NCI-H2081 treated with DMSO at 0.1 percent for 48 hours (cell line): ENCODE results near the gene RNF41.

Source experiments
- DNase-seq: peaks from one replicate; lab custom pipeline; 2025; lab: John Stamatoyannopoulos, UW

RNF41 gene

DNA sequence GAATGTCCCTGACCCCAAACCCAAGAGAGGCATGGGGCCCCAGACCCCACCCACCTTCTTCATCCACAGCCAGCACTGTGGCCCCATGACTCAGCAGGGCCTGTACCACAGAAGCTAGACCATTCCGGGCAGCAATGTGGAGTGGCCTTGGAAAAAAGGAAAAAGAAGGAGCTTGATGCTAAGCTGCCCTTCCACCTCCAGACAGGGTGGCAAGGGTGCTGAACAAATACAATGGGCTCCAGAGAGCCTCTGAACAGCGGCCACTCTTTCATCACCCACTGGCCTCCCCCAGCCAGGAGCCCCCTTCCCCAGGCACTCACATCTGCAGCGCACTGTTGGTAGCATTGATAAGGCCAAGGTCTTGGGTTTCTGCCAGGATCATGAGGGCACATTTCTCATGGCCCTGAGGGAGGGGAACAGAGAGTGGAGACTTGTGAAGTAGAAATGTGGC, 22.0 kb upstream of the RNF41 start:
- no peak for DNase-seq

DNA sequence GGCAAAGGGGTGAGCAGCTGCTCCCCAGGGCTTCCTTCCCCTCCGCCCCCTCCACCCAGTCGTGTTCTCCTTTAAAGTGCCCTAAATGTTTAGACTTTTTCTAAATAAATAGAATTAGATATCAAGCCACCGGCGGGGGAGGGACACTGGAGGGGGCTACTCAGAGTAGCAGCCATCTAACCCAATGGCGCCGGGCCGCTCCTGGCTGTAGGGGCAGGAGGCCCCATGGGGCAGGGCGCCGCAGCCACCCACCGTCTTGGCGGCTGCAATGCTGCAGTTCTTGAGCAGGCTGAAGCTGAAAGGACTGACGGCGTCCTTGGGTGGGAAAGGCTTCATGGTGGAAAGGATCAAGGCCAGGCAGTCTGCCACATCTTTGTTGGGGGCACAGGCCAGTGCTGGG, 21.3 kb upstream of the RNF41 start:
- DNase-seq: no peak

DNA sequence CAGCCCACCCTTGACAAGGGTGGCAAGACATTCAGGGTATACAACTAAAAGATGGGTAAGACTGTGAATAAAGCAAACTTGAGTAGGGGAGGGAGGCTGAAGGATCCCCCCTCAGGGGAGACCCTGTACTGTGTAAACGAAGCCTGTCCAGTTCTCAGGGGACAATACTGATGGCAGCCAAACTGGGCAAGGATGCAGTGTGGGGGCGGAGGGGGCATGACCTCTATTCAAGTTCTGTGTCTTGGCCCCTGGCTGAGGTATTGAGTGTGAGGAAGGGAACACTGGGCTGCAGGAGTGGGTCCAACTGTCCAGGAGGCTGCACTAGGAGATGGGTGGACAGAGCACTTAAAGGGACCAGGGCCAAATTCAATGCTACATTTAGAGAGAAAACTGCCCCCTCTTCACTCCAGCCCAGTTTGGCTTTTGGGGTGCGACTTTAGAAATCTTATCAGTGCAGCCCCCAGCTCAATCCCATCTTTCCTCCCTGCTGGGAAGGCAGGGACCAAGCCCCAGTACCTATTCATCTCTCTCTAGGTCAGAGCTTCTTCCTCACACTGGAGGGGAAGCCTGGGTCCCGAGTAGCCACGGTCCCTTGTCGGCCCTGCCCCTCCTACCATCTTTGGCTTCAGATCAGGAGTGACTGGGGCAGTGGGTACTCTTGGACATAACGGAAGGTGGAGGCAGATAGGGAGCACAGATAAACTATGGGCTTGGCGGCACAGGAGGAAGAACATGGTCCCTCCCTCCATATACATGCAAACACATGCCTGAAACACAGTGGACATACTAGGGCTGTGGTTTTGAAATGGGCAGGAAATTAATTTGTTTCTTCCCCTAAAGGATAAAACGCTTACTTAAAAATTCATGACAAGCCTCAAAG, 19.9 kb upstream of the RNF41 start:
- DNase-seq: no peak

DNA sequence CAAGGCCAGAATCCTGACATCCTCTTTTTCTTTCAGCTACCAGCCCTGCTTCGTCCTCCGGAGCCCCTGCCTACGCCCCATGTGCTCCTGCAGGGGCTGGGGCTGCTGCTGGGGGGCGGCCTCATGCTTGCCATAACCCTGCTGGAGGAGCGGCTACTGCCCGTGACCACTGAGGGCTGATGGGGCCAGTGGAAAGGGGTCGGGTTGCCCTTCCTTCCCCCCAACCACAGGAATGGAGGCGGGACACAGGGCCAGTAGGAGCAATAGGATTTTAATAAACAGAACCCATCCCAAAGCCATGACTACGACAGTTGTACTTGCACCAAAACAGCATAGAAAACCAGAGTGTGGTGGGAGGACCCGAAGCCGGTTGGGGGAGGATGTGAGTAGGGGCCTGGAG, 15.8 kb upstream of the RNF41 start:
- no peak for DNase-seq

DNA sequence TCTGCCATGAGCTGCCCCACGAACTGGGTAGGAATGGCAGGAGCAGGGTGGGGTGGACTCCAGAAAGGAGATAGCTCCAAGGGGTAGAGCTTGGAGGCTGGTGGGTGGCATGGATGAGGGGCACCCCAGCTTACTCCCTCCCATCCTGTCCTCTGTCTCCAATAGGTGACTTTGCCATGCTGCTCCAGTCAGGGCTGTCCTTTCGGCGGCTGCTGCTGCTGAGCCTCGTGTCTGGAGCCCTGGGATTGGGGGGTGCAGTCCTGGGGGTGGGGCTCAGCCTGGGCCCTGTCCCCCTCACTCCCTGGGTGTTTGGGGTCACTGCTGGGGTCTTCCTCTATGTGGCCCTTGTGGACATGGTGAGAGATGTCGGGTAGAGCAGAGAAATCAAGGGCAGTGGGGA, 15.3 kb upstream of the RNF41 start:
- no peak for DNase-seq

DNA sequence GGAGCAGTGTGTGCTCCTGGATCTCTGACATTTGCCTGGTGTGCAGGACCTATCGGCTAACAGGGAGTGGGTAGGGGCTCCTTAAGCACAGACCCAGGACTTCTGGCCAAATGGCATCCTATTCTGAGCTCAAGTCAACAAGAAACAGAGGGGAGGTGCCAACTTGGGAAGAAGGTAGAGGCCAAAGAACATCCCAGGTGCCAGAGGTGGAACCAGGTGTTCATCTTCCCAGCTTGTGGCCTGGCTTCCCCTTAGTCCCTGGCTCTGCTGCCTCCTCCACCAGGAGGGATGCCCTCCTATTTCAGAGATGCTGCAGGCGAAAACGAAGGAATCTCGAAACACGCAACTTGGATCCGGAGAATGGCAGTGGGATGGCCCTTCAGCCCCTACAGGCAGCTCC, 14.4 kb upstream of the RNF41 start:
- DNase-seq: no peak

DNA sequence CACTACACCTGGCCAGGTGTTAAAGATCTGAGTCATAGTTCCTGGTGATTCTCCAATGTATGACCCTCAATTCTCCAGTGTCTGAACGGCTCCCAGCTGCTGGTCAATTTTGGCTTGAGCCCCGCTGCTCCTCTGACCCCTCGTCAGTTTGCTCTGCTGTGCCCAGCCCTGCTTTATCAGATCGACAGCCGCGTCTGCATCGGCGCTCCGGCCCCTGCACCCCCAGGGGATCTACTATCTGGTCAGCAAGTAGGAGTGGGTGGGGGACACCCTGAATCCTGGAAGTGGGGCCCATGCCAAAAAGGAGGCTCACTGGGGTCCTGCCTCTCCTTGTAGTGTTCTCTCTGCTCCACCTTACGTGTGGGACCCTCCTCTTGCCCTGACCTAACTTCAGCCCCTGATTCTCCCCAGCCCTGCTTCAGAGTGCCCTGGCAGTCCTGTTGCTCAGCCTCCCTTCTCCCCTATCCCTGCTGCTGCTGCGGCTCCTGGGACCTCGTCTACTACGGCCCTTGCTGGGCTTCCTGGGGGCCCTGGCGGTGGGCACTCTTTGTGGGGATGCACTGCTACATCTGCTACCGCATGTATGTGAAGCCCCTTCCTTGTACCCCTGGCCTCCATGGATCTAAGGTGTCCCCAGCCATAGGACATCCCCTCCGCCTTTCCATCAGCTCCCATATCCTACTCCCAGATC, 13.2 kb upstream of the RNF41 start:
- DNase-seq: no peak

DNA sequence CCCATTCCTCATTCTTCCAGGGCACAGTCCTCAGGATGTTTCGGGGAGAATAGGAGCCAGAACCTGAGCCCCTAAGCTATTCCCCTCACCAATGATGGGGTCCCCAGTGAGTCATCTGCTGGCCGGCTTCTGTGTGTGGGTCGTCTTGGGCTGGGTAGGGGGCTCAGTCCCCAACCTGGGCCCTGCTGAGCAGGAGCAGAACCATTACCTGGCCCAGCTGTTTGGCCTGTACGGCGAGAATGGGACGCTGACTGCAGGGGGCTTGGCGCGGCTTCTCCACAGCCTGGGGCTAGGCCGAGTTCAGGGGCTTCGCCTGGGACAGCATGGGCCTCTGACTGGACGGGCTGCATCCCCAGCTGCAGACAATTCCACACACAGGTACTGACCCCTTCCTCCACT, 9.5 kb upstream of the RNF41 start:
- DNase-seq: no peak

DNA sequence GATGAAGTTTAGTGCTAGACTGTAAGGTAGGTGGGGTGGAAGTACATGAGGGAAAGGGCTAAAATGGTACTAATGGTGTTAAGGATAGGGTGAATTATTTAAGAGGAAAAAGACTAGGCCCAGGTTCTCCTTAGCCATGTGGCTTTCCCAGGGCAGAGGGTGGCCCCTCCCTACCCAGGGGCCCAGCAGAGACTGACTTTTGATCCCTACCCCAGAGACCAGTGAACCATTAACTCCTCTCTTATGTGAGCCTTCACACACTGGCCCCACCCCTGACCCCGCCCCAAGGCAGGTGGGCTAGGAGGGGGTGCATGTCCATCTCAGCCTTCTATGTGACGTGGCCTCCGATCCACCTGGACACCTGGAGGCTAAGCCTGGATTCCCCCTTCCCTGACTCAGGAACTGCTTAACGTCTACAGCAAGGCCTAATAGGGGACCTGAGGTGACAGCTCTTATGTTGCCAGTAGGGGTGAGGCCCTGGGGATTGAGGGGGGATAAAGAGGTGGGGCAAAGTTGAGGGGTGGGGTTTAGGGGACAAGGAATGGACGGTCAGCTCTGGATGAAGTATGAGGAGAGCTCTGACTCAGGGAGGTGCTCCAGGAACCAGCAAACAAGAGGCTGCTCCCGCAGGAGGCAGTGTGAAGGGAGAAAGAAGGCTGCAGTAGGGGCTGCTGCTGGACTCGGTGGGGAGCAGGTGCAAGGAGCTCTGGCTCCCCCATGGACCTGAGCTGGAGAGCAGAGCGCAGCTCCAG, 8.9 kb upstream of the RNF41 start:
- DNase-seq: no peak

DNA sequence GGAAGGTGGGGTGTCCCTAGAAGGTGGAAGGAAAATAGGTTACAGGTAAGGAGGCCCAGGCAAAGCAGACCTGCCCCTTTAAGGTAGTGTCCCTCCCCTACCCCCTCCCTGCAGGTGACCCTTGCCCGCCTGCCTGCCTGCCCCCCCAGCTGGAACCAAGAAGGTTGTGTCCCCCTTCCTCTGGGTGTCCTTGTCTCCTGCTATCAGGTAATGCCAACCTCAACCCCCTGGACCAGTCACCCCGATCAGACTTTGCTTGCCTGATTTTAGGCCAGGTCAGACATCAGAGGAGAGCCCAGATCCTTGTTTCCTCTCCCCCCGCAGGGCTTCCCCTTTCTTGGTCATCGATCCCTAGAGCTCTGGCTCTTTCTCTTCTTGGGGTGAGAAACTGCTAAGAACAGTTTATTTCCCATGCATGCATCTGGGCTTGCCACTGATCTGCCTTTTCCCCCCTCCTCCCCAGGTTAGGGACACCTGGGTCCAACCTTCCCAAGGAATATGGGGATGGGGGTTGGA, 8.3 kb upstream of the RNF41 start, which contains the start of gene SLC39A5:
TSS of gene SLC39A5 (plus strand) at position 136 of the 516 bp plus-strand sequence. CDS start 1,224 bp downstream, outside the sequence.
- no peak for DNase-seq

DNA sequence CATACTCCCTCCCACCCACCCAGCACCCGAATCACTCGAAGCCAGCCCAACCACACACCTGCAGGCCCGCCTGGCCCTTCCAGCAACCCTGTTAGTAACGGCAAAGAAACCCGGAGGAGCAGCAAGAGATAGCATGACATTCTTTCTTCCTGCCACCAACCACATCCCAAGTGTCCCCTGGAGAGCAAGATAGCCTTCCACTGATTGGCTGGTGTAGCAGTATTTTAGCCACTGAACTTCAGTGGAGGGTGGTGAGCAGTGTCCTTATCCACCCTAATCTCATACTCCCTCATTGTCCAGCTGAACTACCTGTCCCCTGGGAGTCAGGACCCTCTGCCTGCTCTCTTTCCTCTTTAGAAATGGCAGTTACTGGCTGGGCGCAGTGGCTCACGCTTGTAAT, 7.4 kb upstream of the RNF41 start:
- no peak for DNase-seq

DNA sequence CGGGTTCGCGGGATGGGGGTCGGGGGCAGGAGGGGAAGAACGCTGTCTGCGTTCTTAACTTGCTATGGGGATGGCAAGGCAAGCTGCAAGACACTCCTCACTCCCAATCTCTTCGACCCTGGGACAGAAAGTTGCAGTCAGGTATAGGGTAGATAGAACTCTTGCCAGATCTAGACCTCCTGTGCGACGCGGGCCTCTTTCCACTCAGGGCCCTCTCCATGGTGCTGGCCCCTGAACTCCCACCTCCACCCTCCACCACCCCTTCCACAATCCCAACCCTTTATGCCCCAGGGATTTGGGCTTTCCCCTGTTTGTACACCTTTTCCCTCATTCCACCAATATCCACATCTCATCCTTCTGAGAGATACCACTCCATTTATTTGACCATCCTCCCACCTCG, 3.2 kb upstream of the RNF41 start:
- no peak for DNase-seq

DNA sequence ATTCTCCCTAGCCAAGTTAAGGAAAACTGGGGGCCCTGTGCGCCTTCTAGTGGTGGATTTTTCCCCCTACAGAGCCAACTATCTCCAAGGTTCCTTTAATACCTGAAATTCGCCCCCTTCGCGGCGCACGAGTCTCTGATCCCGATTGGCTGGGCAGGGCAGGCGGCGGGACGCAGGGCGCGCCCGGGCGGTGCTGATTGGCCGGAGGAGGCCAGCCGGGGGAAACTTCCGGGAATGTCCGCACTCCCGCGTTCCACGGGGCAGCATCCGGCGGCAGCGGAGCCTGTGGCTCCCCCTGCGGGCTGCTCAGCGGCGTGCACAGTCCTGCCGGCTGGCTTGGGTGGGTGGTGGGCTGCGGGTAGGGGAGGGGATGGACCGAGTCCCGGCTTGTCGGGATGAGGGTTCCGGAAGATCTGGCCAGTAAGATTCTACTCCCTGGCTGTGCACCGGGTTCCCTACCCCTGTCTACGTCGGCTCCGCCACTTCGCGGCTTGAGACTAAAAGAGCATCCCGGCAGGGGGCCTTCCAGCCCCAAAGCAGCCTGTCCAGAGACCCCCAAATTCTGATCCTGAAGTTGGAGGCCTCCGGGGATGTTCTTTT, 2.5 kb upstream of the RNF41 start, which contains the start of gene NABP2:
TSS of gene NABP2 (plus strand) at position 241 of the 600 bp plus-strand sequence. CDS start 515 bp downstream, outside the sequence.
- peak; percentile 96 for DNase-seq

DNA sequence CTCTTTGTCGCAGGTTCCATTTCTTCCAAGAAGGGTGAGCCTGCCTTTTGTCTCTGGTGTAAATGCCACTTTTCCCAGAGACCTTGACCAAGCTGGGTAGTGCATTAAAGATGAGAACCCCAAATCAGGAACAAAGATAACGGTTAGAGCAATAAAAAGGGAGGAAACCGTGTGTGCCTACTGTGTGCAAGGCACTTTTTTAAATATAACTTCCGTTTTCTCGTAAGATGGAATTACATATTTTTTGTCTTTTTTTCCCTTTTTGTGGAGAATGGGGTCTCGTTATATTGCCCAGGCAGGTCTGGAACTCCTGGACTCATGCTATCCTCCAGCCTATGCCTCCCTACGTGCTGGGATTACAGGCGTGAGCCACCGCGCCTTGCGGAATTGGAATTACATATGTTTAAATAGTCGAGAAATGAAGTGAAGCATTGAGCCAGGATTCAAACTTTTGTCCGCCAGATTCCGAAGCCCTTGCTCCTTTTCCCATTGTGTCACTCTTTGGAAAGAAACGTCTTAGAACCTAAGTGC, 1.9 kb upstream of the RNF41 start:
- DNase-seq: no peak

DNA sequence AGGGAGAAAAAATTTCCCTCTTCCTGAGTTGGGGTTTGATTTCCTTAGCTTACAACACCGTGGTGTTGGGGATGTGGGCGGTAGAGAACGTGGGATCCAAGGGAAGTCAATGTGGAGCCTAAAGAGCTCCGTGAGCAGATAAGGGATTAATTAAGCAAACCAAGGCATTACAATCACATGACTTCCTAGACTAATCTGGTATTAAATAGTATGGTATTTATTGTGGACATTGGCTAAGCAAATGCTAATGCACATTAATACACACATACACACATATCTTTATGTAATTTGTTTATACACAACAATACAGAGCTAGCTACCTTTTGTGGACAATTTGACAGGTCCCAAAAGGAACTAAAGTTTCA, 791 bp upstream of the RNF41 start:
- DNase-seq: no peak

DNA sequence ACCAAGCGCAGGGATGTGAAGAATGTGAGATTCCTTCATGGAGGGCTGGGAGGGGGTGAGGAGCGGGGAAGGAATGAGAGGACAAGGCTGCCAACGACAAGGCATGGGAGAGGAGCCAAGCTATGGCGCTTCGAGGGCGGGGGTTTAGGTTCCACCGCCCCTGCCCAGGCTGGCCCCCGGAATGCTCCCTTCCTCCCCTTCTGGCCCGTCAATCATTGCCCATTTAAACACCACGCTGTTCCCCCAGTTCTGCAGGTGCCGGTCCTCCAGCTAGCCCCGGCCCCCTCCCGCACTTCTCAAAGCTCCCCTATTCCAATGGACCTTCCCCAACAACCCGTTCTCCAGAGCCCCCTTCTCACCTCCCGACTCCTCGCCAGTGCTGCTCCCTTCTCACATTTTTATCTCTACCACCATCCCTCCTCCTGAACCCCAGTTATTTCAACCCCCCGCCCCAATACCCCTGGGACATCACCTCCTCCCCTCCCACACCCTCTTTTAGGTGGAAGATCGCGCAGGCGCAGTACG, 428 bp downstream of the RNF41 start:
- DNase-seq: no peak

DNA sequence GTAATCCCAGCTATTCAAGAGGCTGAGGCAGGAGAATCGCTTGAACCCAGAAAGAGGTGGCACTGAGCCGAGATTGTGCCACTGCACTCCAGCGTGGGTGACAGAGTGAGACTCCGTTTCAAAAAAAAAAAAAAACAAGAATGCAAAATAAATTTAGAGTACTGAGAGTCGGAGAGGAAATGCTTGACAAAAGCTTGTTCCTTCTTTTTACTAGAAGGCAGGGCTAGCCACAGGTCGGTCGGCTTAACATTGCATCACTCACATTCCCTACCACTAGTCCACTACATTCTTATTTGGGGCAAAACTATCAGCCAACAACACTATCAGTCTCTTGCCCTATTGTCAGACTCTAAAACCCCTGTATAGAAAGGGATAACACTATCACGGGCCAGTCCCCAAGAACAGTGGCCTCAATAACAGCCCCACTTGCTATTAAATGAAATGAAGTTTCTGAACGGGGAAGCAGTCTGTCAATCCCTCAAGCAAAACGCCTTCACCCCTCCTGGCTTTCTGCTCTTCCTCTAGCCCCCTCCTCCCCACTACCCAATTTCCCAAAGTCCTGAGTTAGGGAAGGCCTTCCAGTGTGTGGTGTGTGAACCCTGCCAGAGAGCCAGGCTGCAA, 1.0 kb downstream of the RNF41 start:
- DNase-seq: no peak

DNA sequence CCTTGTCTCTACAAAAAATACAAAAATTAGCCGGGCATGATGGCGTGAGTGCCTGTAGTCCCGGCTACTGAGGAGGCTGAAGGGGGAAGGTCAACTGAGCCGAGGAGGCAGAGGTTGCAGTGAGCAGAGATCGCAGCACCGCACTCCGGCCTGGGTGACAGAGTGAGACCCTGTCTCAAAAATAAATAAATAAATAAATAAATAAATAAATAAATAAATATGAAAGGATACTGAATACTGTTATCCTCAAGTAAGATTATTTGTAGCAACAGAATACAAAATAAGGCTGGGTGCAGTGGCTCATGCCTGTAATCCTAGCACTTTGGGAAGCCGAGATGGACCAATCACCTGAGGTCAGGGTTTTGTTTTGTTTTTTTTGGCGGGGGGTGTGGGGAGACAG, 1.9 kb downstream of the RNF41 start:
- DNase-seq: no peak

DNA sequence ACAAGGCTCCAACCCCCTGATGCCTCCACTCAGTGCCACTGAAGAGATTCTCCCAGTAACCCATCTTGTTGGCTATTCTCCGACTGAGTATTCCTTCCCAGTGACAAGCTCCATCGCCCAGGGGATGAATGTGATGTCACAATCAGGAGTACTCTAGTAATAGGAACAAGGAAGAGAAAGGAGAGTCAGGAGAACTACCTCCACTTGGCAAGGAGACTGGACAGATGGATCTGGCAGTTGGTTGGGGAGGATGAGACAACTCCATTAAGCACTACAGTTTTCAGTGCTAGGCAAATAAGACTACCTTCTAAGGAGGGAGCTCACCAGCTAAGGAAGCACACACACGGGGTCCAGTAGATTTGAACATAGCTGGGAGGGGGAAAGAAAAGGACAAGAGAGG, 5.3 kb downstream of the RNF41 start:
- DNase-seq: no peak

DNA sequence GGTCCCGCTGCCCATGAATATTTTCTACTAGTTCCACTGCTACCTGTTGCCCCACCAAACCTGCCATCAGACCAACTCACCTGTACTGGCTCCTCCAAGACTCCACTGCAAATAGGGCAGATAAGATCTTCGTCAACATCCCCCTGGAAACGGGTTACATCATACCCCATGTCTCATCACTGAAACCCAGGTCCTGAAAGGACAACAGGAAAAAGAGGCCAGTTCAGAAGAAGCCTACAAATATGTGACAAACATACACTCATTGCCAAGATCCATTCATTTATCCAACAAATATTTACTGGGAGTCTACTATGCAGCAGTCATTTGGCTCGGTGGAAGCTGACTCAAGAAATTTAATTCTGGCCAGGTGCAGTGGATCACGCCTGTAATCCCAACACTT, 7.8 kb downstream of the RNF41 start:
- no peak for DNase-seq

DNA sequence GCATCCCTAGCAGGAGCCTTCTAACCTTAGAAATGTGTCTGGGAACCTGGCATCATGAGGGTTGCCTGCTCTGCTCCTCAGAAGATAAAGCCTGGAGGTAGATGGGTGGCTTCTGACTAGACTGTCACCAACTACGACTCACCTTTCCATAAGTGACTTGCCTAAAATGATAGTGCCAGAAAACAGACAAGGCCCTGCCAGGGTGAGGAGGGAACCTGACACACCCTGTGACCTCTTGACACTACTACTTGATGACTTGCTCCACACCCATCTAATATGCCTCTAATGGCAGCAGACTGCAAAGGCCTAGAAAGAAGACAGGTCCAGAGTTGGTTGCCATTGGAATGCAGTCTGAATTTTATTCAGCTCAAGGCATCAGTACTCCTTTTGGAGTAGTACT, 9.4 kb downstream of the RNF41 start:
- DNase-seq: no peak
